Thyroid gland (tissue), 4 donors: Measurements from ENCODE around the gene GRIP2.

Experiments
- CTCF ChIP-seq, 6 experiments: fragments of 200-600 bp in 3 of 6; fragments of 450-650 bp in 3 of 6; sonication (generic) in 3 of 6; IDR thresholded peaks; one replicate each; pipeline ENCODE4 v1.5.1; 2016 to 2019; ENCODE audit warnings: antibody characterized with exemption in 6 of 6, mild to moderate bottlenecking in 2 of 6, inconsistent platforms in 1 of 6, moderate library complexity in 1 of 6
- POLR2A ChIP-seq, 2 donors: fragments of 450-650 bp; IDR thresholded peaks; one replicate each; pipeline ENCODE4 v1.6.1; 2017; ENCODE audit warnings: antibody characterized with exemption in 2 of 2, mild to moderate bottlenecking in 2 of 2, moderate library complexity in 1 of 2

DNA sequence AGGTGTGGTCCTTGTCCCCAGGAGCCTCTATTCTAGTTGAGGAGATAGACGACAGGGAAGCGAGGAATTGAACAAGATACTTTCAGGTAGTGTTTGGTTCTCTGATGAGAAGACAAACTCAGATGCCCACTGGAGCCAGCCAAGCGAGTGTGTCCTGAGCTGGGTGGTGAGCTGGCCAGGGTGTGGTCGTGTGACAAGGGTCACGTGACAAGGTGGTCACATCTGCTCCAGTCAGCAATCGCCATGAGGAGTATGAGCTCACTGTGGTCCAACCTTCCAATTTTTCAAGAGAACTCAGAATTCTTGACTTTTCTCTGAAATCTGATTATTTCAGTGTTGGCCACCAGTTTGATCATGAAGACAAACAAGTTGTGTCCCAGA, 98.2 kb downstream of the GRIP2 start:
- no peak for TF ChIP-seq CTCF (IDR thresholded peaks at IDR 0.05)
- TF ChIP-seq POLR2A (IDR thresholded peaks at IDR 0.05), result no peak
